SJSA1 (cell line): ENCODE results near the gene AGPAT2. TPM values are rescaled to one million over a fixed set of nuclear protein-coding genes. Genes with fewer than 3 reads are reported as not detected.

ENCODE experiments used
- DNase-seq, 2 experiments: peaks; one replicate each; pipeline ENCODE4 v3.0.0-alpha.2; 2015 to 2020; ENCODE audit warnings: low spot score in 2 of 2, low read depth in 1 of 2
- H3K27ac ChIP-seq: fragments of 250-450 bp; sonication (Bioruptor Pico); 2 replicates; pipeline ENCODE4 v1.5.1; 2020; ENCODE audit warnings: mild to moderate bottlenecking, moderate library complexity
- H3K27me3 ChIP-seq: fragments of 250-450 bp; sonication (Bioruptor Pico); replicated peaks from 2 replicates; pipeline ENCODE4 v1.5.1; 2020; ENCODE audit warnings: mild to moderate bottlenecking, moderate library complexity
- H3K36me3 ChIP-seq: fragments of 250-450 bp; sonication (Bioruptor Pico); 2 replicates; pipeline ENCODE4 v1.5.1; 2020; ENCODE audit warnings: mild to moderate bottlenecking
- H3K4me1 ChIP-seq: fragments of 250-450 bp; sonication (Bioruptor Pico); replicated peaks from 2 replicates; pipeline ENCODE4 v1.6.1; 2021; ENCODE audit warnings: mild to moderate bottlenecking
- H3K4me3 ChIP-seq: fragments of 250-450 bp; sonication (Bioruptor Pico); 2 replicates; pipeline ENCODE4 v1.5.1; 2020; ENCODE audit warnings: mild to moderate bottlenecking
- H3K9me3 ChIP-seq: fragments of 250-450 bp; sonication (Bioruptor Pico); replicated peaks from 2 replicates; pipeline ENCODE4 v1.5.1; 2020; ENCODE audit warnings: mild to moderate bottlenecking
- total RNA-seq: library from RNA; depleted of rRNA; stranded (reverse); fragments of >200 nt; shearing (Covaris generic); gene quantifications from 2 replicates; pipeline ENCODE4 v1.2.3, GENCODE V29; 2014

The AGPAT2 gene
- total RNA-seq, 1 experiment from 2014 or later: 30.1 TPM

GRCh38 chr9:136673975-136674785 is 13.1 kb downstream of the AGPAT2 start:
- no peaks in the 10 kb centered on the region for H3K36me3 ChIP-seq
- H3K4me3 ChIP-seq: no peak overlapping the region
- no peaks in the 10 kb centered on the region for H3K4me1 ChIP-seq
- DNase-seq: no peak
- H3K9me3 ChIP-seq: no peaks in the 10 kb centered on the region
- H3K27ac ChIP-seq: no peak overlapping the region
- peaks cover 13% of the 10 kb centered on the region for H3K27me3 ChIP-seq

- H3K27ac ChIP-seq: no peak overlapping the region
- H3K4me1 ChIP-seq: no peaks in the 10 kb centered on the region
- H3K9me3 ChIP-seq: no peaks in the 10 kb centered on the region
- no peak overlapping the region for H3K4me3 ChIP-seq
- no peaks in the 10 kb centered on the region for H3K36me3 ChIP-seq
- no peak for DNase-seq
- H3K27me3 ChIP-seq: peaks cover 20% of the 10 kb centered on the region
Measured at GRCh38 chr9:136673088-136673974, 13.9 kb downstream of the AGPAT2 start.

- H3K27me3 ChIP-seq: peaks cover 26% of the 10 kb centered on the region
- no peak for DNase-seq
- no peaks in the 10 kb centered on the region for H3K36me3 ChIP-seq
- H3K4me1 ChIP-seq: no peaks in the 10 kb centered on the region
- no peak overlapping the region for H3K4me3 ChIP-seq
- H3K9me3 ChIP-seq: no peaks in the 10 kb centered on the region
- H3K27ac ChIP-seq: no peak overlapping the region
Measured at GRCh38 chr9:136672431-136673087, 14.7 kb downstream of the AGPAT2 start.

- H3K9me3 ChIP-seq: no peaks in the 10 kb centered on the region
- no peak for DNase-seq
- H3K27me3 ChIP-seq: peaks cover 33% of the 10 kb centered on the region
- no peak overlapping the region for H3K27ac ChIP-seq
- no peak overlapping the region for H3K4me3 ChIP-seq
- H3K4me1 ChIP-seq: no peaks in the 10 kb centered on the region
- no peaks in the 10 kb centered on the region for H3K36me3 ChIP-seq
Measured at GRCh38 chr9:136671646-136672430, 15.4 kb downstream of the AGPAT2 start.

DNA sequence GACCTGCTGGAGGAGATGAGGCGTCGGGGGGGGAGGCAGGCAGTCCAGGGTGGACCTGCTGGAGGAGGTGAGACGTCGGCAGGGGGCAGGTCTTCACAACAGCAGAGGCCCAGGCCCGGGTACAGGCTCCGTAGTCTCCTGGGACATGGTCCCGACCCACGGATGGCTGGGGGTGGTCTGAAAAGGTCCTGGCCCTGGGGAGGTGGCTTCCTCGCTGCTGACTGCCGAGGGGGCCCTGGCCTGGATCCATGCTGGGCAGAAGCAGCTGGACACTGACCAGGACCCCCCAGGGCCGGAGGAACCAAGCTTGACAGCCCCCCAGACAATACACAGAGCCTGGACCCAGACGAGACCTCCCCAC is 16.0 kb downstream of the AGPAT2 start:
- Histone ChIP-seq H3K36me3 (no peaks in the 10 kb centered on the region), H3K27me3 (peaks cover 39% of the 10 kb centered on the region)
- no peak for DNase-seq

DNA sequence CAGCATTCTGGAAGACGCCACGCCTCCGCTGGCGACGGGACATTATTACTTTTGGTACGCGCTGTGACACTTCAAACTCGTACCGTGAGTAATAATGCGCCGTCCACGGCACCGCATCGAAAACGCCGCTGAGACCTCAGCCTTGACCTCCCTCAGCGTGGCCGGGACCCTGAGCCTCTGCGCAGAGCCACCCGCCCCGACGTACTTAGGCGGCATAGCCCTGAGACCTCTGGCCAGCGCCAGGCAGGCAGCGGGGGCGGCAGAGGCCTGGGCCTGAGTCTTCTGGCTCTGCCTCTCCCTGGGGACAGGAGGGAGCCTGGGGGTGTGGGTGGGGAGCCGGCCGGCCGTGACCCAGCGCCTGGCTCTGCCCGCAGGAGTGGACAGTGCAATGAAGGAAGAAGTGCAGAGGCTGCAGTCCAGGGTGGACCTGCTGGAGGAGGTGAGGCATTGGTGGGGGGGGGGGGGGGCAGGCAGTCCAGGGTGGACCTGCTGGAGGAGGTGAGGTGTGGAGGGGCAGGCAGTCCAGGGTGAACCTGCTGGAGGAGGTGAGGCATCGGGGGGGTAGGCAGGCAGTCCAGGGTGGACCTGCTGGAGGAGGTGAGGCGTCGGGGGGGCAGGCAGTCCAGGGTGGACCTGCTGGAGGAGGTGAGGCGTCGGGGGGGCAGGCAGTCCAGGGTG is 16.5 kb downstream of the AGPAT2 start:
- H3K27me3 ChIP-seq: peaks cover 42% of the 10 kb centered on the region
- no peak overlapping the region for H3K4me3 ChIP-seq
- DNase-seq: no peak

More for the DNA sequence above, 16.0 kb downstream of the AGPAT2 start:
- Histone ChIP-seq H3K4me3 (no peak overlapping the region), H3K9me3 (no peaks in the 10 kb centered on the region), H3K27ac (no peak overlapping the region), H3K4me1 (peaks cover under 1% of the 10 kb centered on the region; the same call in 1 of the 2 replicates)

DNA sequence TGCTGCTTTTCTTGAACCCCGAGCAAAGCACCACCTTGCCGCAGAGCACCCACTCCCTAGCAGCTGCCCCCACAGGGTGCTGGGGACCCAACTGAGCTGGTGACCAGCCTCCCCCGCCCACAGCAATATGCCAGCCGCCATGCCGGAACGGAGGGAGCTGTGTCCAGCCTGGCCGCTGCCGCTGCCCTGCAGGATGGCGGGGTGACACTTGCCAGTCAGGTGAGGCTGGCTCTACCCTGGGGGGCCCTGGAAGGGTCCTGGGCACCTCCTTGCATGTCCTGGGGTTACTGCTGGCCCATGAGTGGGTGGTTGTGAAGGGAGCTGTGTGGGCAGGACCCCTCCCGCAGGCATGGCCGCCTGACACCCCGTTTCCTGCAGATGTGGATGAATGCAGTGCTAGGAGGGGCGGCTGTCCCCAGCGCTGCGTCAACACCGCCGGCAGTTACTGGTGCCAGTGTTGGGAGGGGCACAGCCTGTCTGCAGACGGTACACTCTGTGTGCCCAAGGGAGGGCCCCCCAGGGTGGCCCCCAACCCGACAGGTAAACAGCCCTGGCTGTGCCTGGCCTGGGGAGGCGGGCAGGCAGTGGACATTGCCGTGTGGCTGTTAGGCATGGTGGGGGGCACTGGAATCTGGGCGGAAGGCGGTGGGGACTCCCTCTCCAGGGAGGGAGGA is 17.3 kb downstream of the AGPAT2 start:
- Histone ChIP-seq H3K4me1 (peaks cover 7% of the 10 kb centered on the region), H3K9me3 (no peaks in the 10 kb centered on the region), H3K36me3 (no peaks in the 10 kb centered on the region), H3K27me3 (peaks cover 47% of the 10 kb centered on the region), H3K27ac (no peak overlapping the region), H3K4me3 (no peak overlapping the region)
- DNase-seq: no peak

More for the DNA sequence above, 16.5 kb downstream of the AGPAT2 start:
- Histone ChIP-seq H3K36me3 (no peaks in the 10 kb centered on the region), H3K27ac (no peak overlapping the region), H3K4me1 (peaks cover 3% of the 10 kb centered on the region; the same call in 1 of the 2 replicates), H3K9me3 (no peaks in the 10 kb centered on the region)

GRCh38 chr9:136668983-136669790 is 18.1 kb downstream of the AGPAT2 start:
- DNase-seq: no peak
- Histone ChIP-seq H3K4me1 (peaks cover 7% of the 10 kb centered on the region), H3K36me3 (no peaks in the 10 kb centered on the region), H3K27me3 (peaks cover 55% of the 10 kb centered on the region), H3K27ac (no peak overlapping the region), H3K4me3 (no peak overlapping the region), H3K9me3 (no peaks in the 10 kb centered on the region)

DNA sequence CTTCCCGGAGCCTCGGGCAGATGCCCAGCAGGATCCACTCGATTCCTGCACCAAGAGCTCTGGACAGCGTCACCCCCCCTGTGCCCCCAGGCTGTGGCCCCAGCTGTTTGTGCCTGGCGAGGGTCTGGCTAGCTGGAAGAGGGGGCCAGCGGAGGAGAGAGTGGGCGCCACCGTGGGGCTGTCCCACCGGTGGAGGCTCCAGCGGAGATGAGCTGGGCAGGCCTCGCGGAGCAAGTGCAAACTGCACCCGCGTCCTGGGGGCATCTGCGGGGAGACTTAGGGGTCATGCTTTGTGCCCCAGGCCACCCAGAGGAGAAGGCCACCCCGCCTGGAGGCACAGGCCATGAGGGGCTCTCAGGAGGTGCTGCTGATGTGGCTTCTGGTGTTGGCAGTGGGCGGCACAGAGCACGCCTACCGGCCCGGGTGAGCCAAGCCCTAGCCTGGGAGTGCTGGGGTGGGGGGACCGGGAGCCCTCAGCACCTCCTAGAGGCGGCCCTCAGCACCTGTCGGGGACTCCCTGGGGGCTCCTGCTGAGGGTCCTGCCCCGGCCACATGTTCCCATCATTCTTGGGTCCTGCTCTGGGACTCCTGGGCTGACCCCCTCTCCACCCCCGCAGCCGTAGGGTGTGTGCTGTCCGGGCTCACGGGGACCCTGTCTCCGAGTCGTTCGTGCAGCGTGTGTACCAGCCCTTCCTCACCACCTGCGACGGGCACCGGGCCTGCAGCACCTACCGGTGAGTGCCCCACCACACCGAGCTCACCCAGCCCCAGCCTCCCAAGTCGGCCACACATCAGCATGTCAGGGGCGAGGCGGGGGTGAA is 19.1 kb downstream of the AGPAT2 start:
- peaks cover 63% of the 10 kb centered on the region for H3K27me3 ChIP-seq
- no peak for DNase-seq
- H3K4me1 ChIP-seq: peaks cover 7% of the 10 kb centered on the region
- H3K36me3 ChIP-seq: no peaks in the 10 kb centered on the region
- no peaks in the 10 kb centered on the region for H3K9me3 ChIP-seq
- H3K4me3 ChIP-seq: no peak overlapping the region
- no peak overlapping the region for H3K27ac ChIP-seq

DNA sequence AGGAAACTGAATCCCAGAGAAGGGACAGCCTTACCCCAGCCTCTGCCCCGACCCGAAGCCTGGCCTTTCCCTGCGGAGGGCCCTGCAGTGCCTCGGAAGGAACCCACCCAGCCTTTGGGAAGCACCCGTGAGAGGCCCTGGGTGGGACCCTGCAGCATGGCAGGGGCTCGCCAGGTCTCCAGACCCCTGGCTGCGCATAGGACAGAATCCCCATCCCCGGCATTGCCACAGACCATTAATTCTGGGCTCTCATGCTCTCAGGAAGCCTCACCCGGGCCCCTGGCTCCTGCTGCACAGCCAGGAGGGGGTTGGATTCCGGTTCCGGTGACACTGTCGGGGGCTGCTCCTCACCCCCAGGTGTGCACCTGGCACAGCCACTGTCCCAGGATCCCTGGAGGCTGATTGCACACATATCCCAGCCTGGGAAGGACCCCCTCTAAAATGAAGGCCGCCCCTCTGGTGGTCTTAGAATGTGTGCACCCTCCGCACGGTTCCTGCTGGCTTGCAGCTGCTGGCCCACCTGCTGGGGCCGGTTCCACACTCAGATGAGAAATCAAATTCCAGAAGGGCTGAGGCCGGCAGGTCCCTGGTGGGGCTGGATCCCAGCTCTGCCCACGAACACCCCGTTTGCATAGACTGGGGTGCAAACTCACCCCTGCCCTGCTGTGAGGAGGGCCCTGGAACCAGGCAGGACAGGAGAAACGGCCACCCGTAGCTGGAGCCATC is 19.9 kb downstream of the AGPAT2 start:
- no peak for DNase-seq
- peaks cover 69% of the 10 kb centered on the region for H3K27me3 ChIP-seq
- no peak overlapping the region for H3K4me3 ChIP-seq
- H3K27ac ChIP-seq: no peak overlapping the region
- peaks cover 7% of the 10 kb centered on the region for H3K4me1 ChIP-seq
- H3K36me3 ChIP-seq: no peaks in the 10 kb centered on the region
- H3K9me3 ChIP-seq: no peaks in the 10 kb centered on the region
